Activated T-helper 9 cell treated with anti-CD3 and anti-CD28 coated beads, Interleukin-2, amount 50 U/mL, for 16 hours (primary cell): ENCODE data around the gene SH3GL1.

ENCODE experiments used
- DNase-seq: peaks from one replicate; pipeline ENCODE4 v3.0.0-alpha.2; 2020; ENCODE audit warnings: low read depth

SH3GL1 gene

GRCh38 chr19:4431808-4432674 lies 31.7 kb upstream of the SH3GL1 start:
- DNase-seq: no peak

GRCh38 chr19:4431296-4431695 lies 30.9 kb upstream of the SH3GL1 start:
- DNase-seq: no peak

GRCh38 chr19:4430760-4431159 lies 30.4 kb upstream of the SH3GL1 start:
- DNase-seq: no peak

GRCh38 chr19:4429771-4430171 lies 29.4 kb upstream of the SH3GL1 start:
- no peak for DNase-seq

GRCh38 chr19:4429256-4429655 lies 28.9 kb upstream of the SH3GL1 start:
- no peak for DNase-seq

GRCh38 chr19:4428326-4428975 lies 28.1 kb upstream of the SH3GL1 start:
- no peak for DNase-seq

GRCh38 chr19:4425537-4425936 lies 25.2 kb upstream of the SH3GL1 start:
- DNase-seq: no peak

- no peak for DNase-seq
Measured at GRCh38 chr19:4423416-4424126, 23.2 kb upstream of the SH3GL1 start.

GRCh38 chr19:4416268-4416667 lies 15.9 kb upstream of the SH3GL1 start:
- DNase-seq: no peak

GRCh38 chr19:4415352-4415751 lies 15.0 kb upstream of the SH3GL1 start:
- no peak for DNase-seq

GRCh38 chr19:4414800-4415321 lies 14.5 kb upstream of the SH3GL1 start:
- DNase-seq: no peak

GRCh38 chr19:4414144-4414799 lies 13.9 kb upstream of the SH3GL1 start:
- no peak for DNase-seq

- DNase-seq: no peak
Measured at GRCh38 chr19:4413588-4413987, 13.2 kb upstream of the SH3GL1 start.

- DNase-seq: no peak
Measured at GRCh38 chr19:4409123-4409933, 9.0 kb upstream of the SH3GL1 start.

- DNase-seq: no peak
Measured at GRCh38 chr19:4406626-4407025, 6.3 kb upstream of the SH3GL1 start.

- DNase-seq: no peak
Measured at GRCh38 chr19:4405977-4406376, 5.6 kb upstream of the SH3GL1 start.

- DNase-seq: no peak
Measured at GRCh38 chr19:4403005-4403761, 2.8 kb upstream of the SH3GL1 start.

GRCh38 chr19:4402171-4403004 lies 2.0 kb upstream of the SH3GL1 start, which contains the start of gene CHAF1A:
Gene CHAF1A, plus strand, starts transcription at chr19:4402640. Its CDS starts 123 bp downstream, at chr19:4402763.
- peak; percentile 98 for DNase-seq

- DNase-seq: no peak
Measured at GRCh38 chr19:4401769-4402170, 1.4 kb upstream of the SH3GL1 start.

GRCh38 chr19:4399812-4400134 lies 574 bp downstream of the SH3GL1 start:
- DNase-seq: no peak
